Activated CD8-positive, alpha-beta memory T cell treated with anti-CD3 and anti-CD28 coated beads, Interleukin-2, amount 10 ng/mL, durations not matched to agents 7 days and 5 days (primary cell): ENCODE results near the gene SGMS1. TPM values are rescaled to one million over a fixed set of nuclear protein-coding genes. Genes with fewer than 3 reads are reported as not detected.
"Not testable (repeated sequence)": the region's sequence is repeated elsewhere in the genome, so short reads cannot be mapped to it uniquely, and the experiment has no call there.

Source experiments
- ATAC-seq: fragments of 150-1000 bp; cut with Tn5 transposase; one replicate; pipeline ENCODE4 v1.10.0; 2021; ENCODE audit warnings: moderate library complexity
- CTCF ChIA-PET: fragments of 350-600 bp; sonication (Branson Sonifier 250); formaldehyde crosslinking; loops from one replicate; lab custom pipeline; 2021; ENCODE audit warnings: antibody characterized with exemption; lab: Charles Lee
- DNase-seq: peaks from one replicate; pipeline ENCODE4 v3.0.0-alpha.2; 2020
- H3K27ac Mint-ChIP-seq: one replicate; pipeline ENCODE4 v1.8.0; 2021; ENCODE audit warnings: mild to moderate bottlenecking, mixed read lengths
- H3K27me3 Mint-ChIP-seq: one replicate; pipeline ENCODE4 v1.8.0; 2021; ENCODE audit warnings: mixed read lengths
- H3K36me3 Mint-ChIP-seq: one replicate; pipeline ENCODE4 v1.8.0; 2021; ENCODE audit warnings: mild to moderate bottlenecking, mixed read lengths
- H3K4me1 Mint-ChIP-seq: one replicate; pipeline ENCODE4 v1.8.0; 2021; ENCODE audit warnings: mixed read lengths
- H3K4me3 Mint-ChIP-seq: one replicate; pipeline ENCODE4 v1.8.0; 2021; ENCODE audit warnings: mild to moderate bottlenecking, moderate library complexity, mixed read lengths
- H3K9me3 Mint-ChIP-seq: one replicate; pipeline ENCODE4 v1.8.0; 2022; ENCODE audit warnings: low read depth, mixed read lengths
- total RNA-seq, 2 experiments: library from RNA; stranded (reverse); gene quantifications; one replicate each; pipeline ENCODE4 v1.2.3, GENCODE V29; 2021

The SGMS1 gene
- 10 to 100 TPM; 37.0 to 38.4 TPM for total RNA-seq

GRCh38 chr10:50623663-50624412 lies at the start of gene SGMS1:
SGMS1 (minus strand) TSS chr10:50623956; CDS start chr10:50344114, 279,842 bp downstream.
- peak within 1 kb of the TSS; percentile 96 for H3K27ac Mint-ChIP-seq
- H3K4me3 Mint-ChIP-seq = peak within 1 kb of the TSS; percentile 95
- CTCF ChIA-PET = interaction anchor here (0.8 to 3.4 kb wide), 9 partner anchors 12 to 227 kb away, joined by 3 to 21 read pairs (median 5); no protein-coding TSS in a partner anchor
- H3K27me3 Mint-ChIP-seq = peaks cover 12% of the 10 kb centered on the region
- peaks cover 38% of the 10 kb centered on the region for H3K4me1 Mint-ChIP-seq
- peak; percentile 87 for DNase-seq
- H3K9me3 Mint-ChIP-seq = no peaks in the 10 kb centered on the region
- peak; percentile 58 for ATAC-seq
- H3K36me3 Mint-ChIP-seq = peaks cover 12% of the 10 kb centered on the region

DNA sequence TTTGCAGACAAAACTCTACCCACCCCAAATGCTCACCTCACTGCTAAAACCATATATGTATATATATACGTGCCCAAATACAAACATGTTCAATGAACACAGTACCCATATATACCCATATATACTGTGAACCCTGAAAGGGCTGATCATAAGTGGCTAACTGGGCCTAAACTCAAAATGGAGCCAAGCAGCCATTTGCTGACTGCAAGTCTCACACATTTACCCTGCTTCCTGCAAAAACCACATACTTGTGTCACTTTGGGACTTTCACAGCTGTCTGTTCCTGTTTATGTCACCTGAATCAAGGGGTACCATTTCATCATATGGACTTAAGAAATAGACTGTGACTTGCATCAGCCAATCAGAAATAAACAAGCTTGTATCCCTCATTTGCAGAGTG lies 48.4 kb upstream of the SGMS1 start:
- Mint-ChIP-seq H3K27ac (peak overlapping the region; percentile 82), H3K36me3 (peaks cover 16% of the 10 kb centered on the region), H3K4me1 (peaks cover 21% of the 10 kb centered on the region)
- H3K27me3 Mint-ChIP-seq, H3K4me3 Mint-ChIP-seq, CTCF ChIA-PET, H3K9me3 Mint-ChIP-seq: not testable (repeated sequence)
- DNase-seq (peak; percentile 65), ATAC-seq (peak; percentile 69)

- peaks cover 16% of the 10 kb centered on the region for H3K36me3 Mint-ChIP-seq
- DNase-seq, H3K4me3 Mint-ChIP-seq, H3K27me3 Mint-ChIP-seq, H3K9me3 Mint-ChIP-seq, ATAC-seq, CTCF ChIA-PET: not testable (repeated sequence)
- peaks cover 21% of the 10 kb centered on the region for H3K4me1 Mint-ChIP-seq
- peak overlapping the region; percentile 82 for H3K27ac Mint-ChIP-seq
These were observed 47.9 kb upstream of the SGMS1 start for GRCh38 chr10:50671645-50672044.

DNA sequence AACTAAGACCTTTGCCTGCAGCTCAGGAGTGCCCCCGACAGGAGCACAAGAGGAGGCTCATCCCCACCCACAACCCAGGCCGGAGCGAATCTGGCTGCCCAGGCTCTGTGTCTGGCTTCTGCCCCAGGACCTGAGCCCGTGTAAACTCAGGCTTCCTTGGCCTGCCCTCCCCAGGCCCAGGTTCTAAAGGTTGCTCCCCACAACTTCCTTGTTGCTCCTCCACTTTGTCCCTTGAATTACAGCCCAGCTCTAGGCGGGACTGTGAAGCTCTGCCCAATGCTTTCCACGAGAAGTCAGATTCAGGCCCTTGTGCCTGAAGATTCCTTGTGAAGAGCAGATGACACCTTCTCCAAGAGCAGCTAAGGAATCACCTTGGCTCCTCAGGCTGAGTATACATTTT lies 46.2 kb upstream of the SGMS1 start:
- Mint-ChIP-seq H3K4me1 (peaks cover 21% of the 10 kb centered on the region), H3K36me3 (peaks cover 16% of the 10 kb centered on the region)
- not testable (repeated sequence) for H3K27ac Mint-ChIP-seq, H3K4me3 Mint-ChIP-seq, DNase-seq, ATAC-seq, H3K9me3 Mint-ChIP-seq, H3K27me3 Mint-ChIP-seq
- CTCF ChIA-PET = interaction anchor here (1.8 kb wide), 1 partner anchor 10 kb away, joined by 5 read pairs; no protein-coding TSS in a partner anchor

- H3K4me1 Mint-ChIP-seq = peaks cover 14% of the 10 kb centered on the region
- H3K27ac Mint-ChIP-seq, CTCF ChIA-PET: not testable (repeated sequence)
These were observed 43.6 kb upstream of the SGMS1 start for GRCh38 chr10:50667353-50667752.

GRCh38 chr10:50662420-50662819 lies 38.7 kb upstream of the SGMS1 start:
- DNase-seq, H3K9me3 Mint-ChIP-seq, H3K36me3 Mint-ChIP-seq, H3K27ac Mint-ChIP-seq, H3K4me3 Mint-ChIP-seq, CTCF ChIA-PET, H3K27me3 Mint-ChIP-seq, ATAC-seq: not testable (repeated sequence)
- peaks cover 19% of the 10 kb centered on the region for H3K4me1 Mint-ChIP-seq

More at GRCh38 chr10:50667353-50667752, 43.6 kb upstream of the SGMS1 start:
- not testable (repeated sequence) for H3K27me3 Mint-ChIP-seq, DNase-seq, ATAC-seq, H3K9me3 Mint-ChIP-seq, H3K4me3 Mint-ChIP-seq
- peaks cover 12% of the 10 kb centered on the region for H3K36me3 Mint-ChIP-seq

GRCh38 chr10:50661563-50661962 lies 37.8 kb upstream of the SGMS1 start:
- not testable (repeated sequence) for ATAC-seq, H3K9me3 Mint-ChIP-seq, DNase-seq, H3K27ac Mint-ChIP-seq, H3K36me3 Mint-ChIP-seq, H3K27me3 Mint-ChIP-seq, H3K4me3 Mint-ChIP-seq
- CTCF ChIA-PET = interaction anchor here (2.0 kb wide), 1 partner anchor 17 kb away, joined by 6 read pairs; no protein-coding TSS in a partner anchor
- peaks cover 19% of the 10 kb centered on the region for H3K4me1 Mint-ChIP-seq

- not testable (repeated sequence) for H3K9me3 Mint-ChIP-seq, H3K36me3 Mint-ChIP-seq, H3K27me3 Mint-ChIP-seq
- H3K27ac Mint-ChIP-seq = peak overlapping the region; percentile 89
- CTCF ChIA-PET = interaction anchor here (0.8 to 2.0 kb wide), 10 partner anchors 9 to 103 kb away, joined by 3 to 9 read pairs (median 5); partner anchors contain the start of gene ASAH2B
- peaks cover 19% of the 10 kb centered on the region for H3K4me1 Mint-ChIP-seq
- peak; percentile 98 for ATAC-seq
- H3K4me3 Mint-ChIP-seq = peak overlapping the region; percentile 85
- DNase-seq = peak; percentile 89
These were observed 36.3 kb upstream of the SGMS1 start for GRCh38 chr10:50659865-50660730.

DNA sequence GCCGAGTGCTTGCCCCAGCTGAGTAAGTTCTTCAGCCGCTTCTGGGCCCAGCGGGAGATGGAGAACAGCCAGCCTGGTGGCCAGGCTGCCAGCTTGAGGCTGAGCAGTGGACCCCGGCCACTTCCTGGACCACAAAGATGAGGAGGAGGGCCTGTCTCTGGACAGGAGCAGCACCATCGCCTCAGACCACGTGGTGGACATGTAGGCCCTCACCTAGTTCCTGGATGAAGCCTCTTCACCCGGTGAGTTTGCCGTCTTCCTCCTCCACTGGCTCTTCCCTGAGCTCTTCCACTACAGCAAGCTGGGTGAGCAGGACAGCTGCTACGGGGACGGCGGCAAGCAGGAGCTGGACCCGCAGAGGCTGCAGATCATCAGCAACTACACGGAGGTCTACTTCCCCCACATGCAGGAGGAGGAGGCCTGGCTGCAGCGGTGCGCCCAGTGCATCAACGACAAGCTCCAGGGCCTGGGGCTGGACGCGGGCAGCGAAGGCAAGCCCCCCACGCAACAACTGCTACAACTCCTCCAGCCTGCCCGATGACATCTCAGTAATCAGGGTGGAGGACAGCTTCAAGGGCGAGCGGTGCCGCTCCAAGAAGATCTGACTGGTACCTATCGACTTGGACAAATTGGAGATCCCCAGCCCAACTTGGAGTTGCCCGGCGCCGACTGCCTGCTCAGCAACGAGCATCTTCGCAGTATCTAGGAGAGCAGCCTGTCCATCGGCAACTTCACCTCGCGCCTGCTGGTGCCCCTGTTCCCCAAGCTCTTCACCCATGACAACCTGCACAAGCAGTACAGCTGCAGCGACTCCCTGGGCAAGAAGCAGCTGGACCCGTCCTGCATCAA lies 35.5 kb upstream of the SGMS1 start:
- Mint-ChIP-seq H3K27ac (peak overlapping the region; percentile 89), H3K4me1 (peaks cover 21% of the 10 kb centered on the region), H3K4me3 (peak overlapping the region; percentile 85)
- not testable (repeated sequence) for H3K9me3 Mint-ChIP-seq, H3K27me3 Mint-ChIP-seq, H3K36me3 Mint-ChIP-seq, DNase-seq, ATAC-seq
- CTCF ChIA-PET = interaction anchor here (0.9 to 1.9 kb wide), 5 partner anchors 9 to 102 kb away, joined by 3 to 9 read pairs (median 5); no protein-coding TSS in a partner anchor

GRCh38 chr10:50658165-50658564 lies 34.4 kb upstream of the SGMS1 start:
- Mint-ChIP-seq H3K9me3 (no peaks in the 10 kb centered on the region), H3K4me1 (peaks cover 30% of the 10 kb centered on the region), H3K27me3 (no peaks in the 10 kb centered on the region), H3K4me3 (no peak overlapping the region), H3K27ac (peak overlapping the region; percentile 15), H3K36me3 (no peaks in the 10 kb centered on the region)
- CTCF ChIA-PET = no interaction called here
- ATAC-seq (no peak), DNase-seq (no peak)

- DNase-seq (no peak), ATAC-seq (no peak)
- CTCF ChIA-PET = interaction anchor here (0.6 to 4.1 kb wide), 10 partner anchors 9 to 1814 kb away, joined by 3 to 13 read pairs (median 4); no protein-coding TSS in a partner anchor
- H3K9me3 Mint-ChIP-seq = no peaks in the 10 kb centered on the region
- no peak overlapping the region for H3K4me3 Mint-ChIP-seq
- no peaks in the 10 kb centered on the region for H3K36me3 Mint-ChIP-seq
- H3K27ac Mint-ChIP-seq = no peak overlapping the region
- H3K27me3 Mint-ChIP-seq = no peaks in the 10 kb centered on the region
- peaks cover 24% of the 10 kb centered on the region for H3K4me1 Mint-ChIP-seq
These were observed 30.0 kb upstream of the SGMS1 start for GRCh38 chr10:50653758-50654157.

DNA sequence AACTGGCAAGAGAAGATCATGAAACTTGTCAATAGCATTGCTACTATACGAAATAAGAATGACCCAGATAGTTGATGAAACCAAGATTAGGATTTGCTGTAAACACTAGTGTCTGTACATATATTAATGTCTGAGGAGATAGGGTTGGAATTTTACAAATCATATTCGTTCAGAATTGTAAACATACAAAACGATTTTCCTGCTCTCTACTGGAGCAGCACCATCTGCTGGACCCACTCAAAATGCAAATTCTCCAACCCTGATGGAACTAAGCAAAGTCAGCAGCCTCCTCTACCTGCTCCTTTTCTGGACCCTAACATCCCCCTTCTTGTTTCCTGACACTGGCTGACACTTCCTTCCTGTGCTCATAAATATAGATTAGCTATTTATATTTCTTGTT lies 29.4 kb upstream of the SGMS1 start:
- CTCF ChIA-PET = interaction anchor here (0.9 to 4.1 kb wide), 9 partner anchors 9 to 140 kb away, joined by 3 to 13 read pairs (median 4); no protein-coding TSS in a partner anchor
- Mint-ChIP-seq H3K27ac (no peak overlapping the region), H3K9me3 (no peaks in the 10 kb centered on the region), H3K4me3 (no peak overlapping the region), H3K36me3 (no peaks in the 10 kb centered on the region), H3K4me1 (peaks cover 18% of the 10 kb centered on the region), H3K27me3 (no peaks in the 10 kb centered on the region)
- ATAC-seq (peak; percentile 53), DNase-seq (no peak)
